ENCODE measurements around the gene LSM3. TPM values are rescaled to one million over a fixed set of nuclear protein-coding genes. Genes with fewer than 3 reads are reported as not detected.

Gene LSM3
- polyA plus RNA-seq, 3 donors from 2014 or later: 28.3 to 38.3 (median 31.5) TPM

DNA sequence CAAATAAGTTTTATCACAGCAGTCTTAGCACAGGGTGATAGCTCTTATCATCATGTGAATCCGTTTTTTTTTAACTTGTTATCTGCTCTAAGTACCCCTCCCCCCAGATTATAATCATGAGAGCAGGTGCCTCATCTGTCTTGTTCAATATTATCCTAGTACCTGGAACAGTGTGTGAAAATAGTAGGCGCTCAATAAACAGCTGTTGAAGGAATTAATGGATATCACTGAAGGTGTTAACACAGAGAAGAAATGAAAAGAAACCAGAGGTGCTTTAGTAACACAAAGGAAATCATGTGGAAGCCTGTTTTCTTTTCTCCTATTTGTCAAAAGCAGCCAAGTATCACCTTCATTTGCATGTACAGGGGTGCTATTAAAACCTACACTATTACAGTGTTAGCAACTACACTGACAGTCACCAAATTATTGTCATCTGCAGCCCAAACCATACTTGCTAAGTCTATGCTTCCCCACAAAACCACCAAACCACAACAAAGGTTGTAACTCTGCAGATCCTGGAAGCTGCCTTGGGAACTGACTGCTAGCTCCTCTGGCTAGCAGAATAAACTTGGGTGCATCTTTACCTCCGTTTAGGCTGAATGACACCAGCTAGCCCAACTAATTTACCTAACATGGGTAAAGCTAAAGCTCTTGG, 3.1 kb upstream of the LSM3 start:
- Mint-ChIP-seq H3K36me3 (peaks cover 11 to 23% (median 17%) of the 10 kb centered on the region in 3 donors), H3K4me1 (peaks cover 51 to 58% of the 10 kb centered on the region in 2 donors), H3K9me3 (no peaks in the 10 kb centered on the region), H3K4me3 (peak overlapping the region; percentile 2 to 58 (median 21)), H3K27ac (peak overlapping the region; percentile 80 to 99 (median 90)), H3K27me3 (ENCODE audit: low read depth in 3 of 3) (peaks cover 7 to 12% (median 11%) of the 10 kb centered on the region in 3 donors)
- peak; percentile 58 to 61 (median 59) for DNase-seq

DNA sequence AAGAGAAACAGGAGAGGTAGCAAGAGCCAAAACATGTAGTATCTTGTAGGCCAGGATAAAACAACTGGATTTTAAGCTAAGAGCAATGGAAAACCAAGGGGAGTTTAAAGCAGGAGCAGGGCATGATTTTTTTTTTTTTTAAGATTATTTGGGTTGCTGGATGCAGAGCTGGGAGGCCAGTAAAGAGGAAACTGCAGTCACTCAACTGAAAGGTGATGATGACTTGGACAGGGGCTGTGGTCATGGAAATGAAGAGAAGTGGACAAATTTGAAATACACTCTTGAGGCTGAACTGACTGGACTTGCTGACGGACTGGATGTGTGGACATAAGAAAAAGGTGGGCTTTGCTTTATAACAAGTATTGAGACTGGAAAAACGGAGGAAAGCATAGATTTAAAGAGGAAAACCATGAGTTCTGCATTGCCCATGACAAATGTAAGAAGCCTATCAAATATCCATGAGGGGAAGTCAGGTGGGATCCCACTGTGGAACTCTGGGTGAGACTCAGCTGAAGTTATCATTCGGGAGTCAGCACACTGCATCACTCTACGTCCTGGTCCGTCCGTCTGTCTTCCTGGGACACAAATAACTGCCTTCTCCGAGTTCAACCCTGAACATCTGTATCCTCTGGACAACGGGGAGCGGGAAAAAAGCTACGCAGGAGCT, 904 bp upstream of the LSM3 start:
- peaks cover 3 to 18% (median 12%) of the 10 kb centered on the region in 3 donors for H3K36me3 Mint-ChIP-seq
- peak overlapping the region; percentile 96 to 99 (median 98) for H3K27ac Mint-ChIP-seq
- peaks cover 7 to 12% (median 11%) of the 10 kb centered on the region in 3 donors for H3K27me3 Mint-ChIP-seq (ENCODE audit: low read depth in 3 of 3)
- no peaks in the 10 kb centered on the region for H3K9me3 Mint-ChIP-seq
- peaks cover 53 to 65% of the 10 kb centered on the region in 2 donors for H3K4me1 Mint-ChIP-seq
- peak in 2 of 3 donors; percentile 7 to 23 for DNase-seq
- peak overlapping the region; percentile 89 to 97 (median 94) for H3K4me3 Mint-ChIP-seq

DNA sequence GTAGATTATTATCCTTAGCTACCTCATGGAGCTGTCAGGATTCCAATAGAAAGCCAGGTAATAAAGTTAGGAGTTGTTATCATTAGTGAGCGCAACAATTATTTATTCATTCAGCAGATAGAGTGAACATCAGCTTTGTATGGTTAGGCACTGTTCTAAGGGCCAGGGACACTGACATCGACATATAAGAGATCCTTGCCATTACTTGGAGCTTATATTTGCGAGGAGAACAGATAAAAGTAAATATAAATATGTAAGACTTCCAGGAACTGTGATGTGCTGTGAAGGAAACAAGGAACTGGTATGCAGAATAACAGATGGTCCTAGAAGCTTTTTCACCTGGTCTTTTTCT, 473 bp downstream of the LSM3 start:
- peak in 2 of 3 donors; percentile 3 to 12 for DNase-seq
- peak overlapping the region; percentile 93 to 99 (median 96) for H3K27ac Mint-ChIP-seq
- H3K36me3 Mint-ChIP-seq: peaks cover 5 to 24% (median 23%) of the 10 kb centered on the region in 3 donors
- H3K27me3 Mint-ChIP-seq (ENCODE audit: low read depth in 3 of 3): peaks cover 7 to 12% (median 11%) of the 10 kb centered on the region in 3 donors
- peaks cover 51 to 78% of the 10 kb centered on the region in 2 donors for H3K4me1 Mint-ChIP-seq
- H3K9me3 Mint-ChIP-seq: no peaks in the 10 kb centered on the region
- peak overlapping the region; percentile 89 to 97 (median 94) for H3K4me3 Mint-ChIP-seq

DNA sequence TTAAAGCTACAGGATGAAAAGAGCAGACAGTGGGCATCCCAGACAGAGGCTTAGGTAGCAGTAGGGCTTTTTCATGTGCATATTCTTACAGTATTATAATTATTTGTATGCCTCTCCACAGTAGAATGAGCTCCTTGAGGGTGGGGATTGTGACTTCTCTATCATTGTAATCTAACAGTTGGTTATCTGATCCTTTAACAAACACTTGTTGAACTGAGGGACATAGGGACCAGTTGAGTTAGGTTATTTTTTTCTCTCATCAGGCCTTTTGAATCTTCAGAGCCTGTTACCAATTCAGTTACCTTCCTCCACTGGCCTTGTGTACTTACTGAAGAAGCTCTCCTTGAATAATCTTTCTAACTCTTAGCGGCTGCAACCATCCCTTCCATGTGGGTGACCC, 1.2 kb downstream of the LSM3 start:
- Mint-ChIP-seq H3K36me3 (peaks cover 5 to 25% (median 24%) of the 10 kb centered on the region in 3 donors), H3K9me3 (no peaks in the 10 kb centered on the region)

DNA sequence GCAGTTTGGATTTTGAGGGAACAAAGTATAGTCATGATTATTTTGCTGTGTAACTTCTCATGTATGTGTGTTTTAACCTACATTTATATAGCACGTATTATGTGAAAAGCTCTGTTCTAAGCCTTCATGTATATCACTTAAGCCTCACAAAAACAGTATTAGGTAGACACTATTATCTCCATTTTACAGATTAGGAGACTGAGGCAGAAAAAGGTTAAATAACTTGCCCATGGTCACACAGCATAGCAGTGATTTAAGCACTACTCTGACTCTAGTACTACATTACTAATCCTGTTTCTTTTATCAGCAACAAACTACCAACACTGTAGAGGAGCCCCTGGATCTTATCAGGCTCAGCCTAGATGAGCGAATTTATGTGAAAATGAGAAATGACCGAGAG, 2.6 kb downstream of the LSM3 start:
- peaks cover 7 to 11% (median 10%) of the 10 kb centered on the region in 3 donors for H3K27me3 Mint-ChIP-seq (ENCODE audit: low read depth in 3 of 3)
- DNase-seq: no peak
- H3K4me3 Mint-ChIP-seq: no peak overlapping the region
- peak overlapping the region in 2 of 6 donors; percentile 31 to 61 for H3K27ac Mint-ChIP-seq
- no peaks in the 10 kb centered on the region for H3K9me3 Mint-ChIP-seq
- peaks cover 34 to 60% of the 10 kb centered on the region in 2 donors for H3K4me1 Mint-ChIP-seq
- H3K36me3 Mint-ChIP-seq: peaks cover 9 to 30% (median 27%) of the 10 kb centered on the region in 3 donors

More for the DNA sequence above, 1.2 kb downstream of the LSM3 start:
- Mint-ChIP-seq H3K4me3 (peak overlapping the region; percentile 89 to 97 (median 94)), H3K4me1 (peaks cover 47 to 75% of the 10 kb centered on the region in 2 donors), H3K27me3 (ENCODE audit: low read depth in 3 of 3) (peaks cover 7 to 12% (median 11%) of the 10 kb centered on the region in 3 donors), H3K27ac (peak overlapping the region; percentile 93 to 99 (median 96))
- DNase-seq: no peak

DNA sequence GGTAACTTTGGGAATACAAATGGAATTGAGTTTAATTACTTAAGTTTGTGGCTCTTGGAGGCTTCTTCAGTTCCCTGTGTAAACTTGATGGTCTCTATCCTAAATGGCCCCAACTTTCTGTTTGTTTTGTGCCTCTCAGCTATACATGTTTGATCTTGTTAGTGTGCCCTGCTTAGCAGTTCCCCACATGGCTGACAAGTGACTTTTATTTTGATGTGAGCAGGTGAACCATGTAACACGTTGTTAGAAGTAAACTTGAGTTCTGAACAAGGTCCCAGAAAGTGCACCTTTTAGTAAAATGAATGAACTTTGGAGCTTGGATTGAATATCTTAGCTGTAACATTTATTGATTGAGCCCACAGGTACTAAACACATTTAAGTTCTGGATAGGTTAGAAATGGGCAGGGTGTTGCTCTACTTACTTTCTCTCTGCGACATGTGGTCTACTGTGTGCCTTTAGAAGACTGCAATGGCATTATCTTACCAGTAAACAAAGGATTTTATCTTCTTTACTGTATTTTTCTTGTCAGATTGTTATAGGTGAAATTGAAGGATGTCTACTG, 4.5 kb downstream of the LSM3 start:
- Mint-ChIP-seq H3K4me1 (peaks cover 19 to 59% of the 10 kb centered on the region in 2 donors), H3K27ac (peak overlapping the region in 2 of 6 donors; percentile 36 to 81), H3K9me3 (no peaks in the 10 kb centered on the region), H3K4me3 (no peak overlapping the region), H3K27me3 (ENCODE audit: low read depth in 3 of 3) (peaks cover 5 to 6% (median 6%) of the 10 kb centered on the region in 3 donors), H3K36me3 (peaks cover 9 to 38% (median 32%) of the 10 kb centered on the region in 3 donors)
- DNase-seq: no peak

DNA sequence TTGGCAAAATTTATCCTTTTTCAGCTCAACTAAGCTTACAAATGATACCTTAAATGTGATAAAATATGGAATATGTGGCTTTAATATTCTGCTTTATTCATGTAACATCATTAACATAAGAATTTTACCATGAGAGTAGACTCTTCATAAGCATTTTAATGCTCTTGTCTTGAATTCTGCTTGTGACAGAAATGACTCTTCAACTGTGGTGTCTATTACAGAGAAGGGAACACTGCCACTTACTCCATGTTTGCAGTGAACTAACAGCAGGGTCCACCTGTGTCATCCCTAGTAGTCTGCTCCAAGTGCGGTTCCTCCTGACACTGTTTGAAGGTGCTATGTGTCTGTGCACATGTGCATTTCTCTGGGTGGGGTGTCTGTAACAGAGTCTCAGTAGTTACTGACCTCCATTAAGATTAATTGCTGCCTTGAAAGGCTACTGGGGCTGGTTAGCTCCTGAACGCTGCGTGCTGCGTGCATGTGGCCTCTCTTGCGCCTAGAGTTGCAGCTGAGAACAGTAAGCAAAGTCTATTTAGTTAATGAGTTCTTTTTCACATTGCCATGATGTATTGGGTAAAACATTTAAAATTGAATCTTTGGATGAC, 8.3 kb downstream of the LSM3 start:
- no peaks in the 10 kb centered on the region for H3K9me3 Mint-ChIP-seq
- no peak for DNase-seq
- H3K4me1 Mint-ChIP-seq: peaks cover 30 to 75% of the 10 kb centered on the region in 2 donors
- peaks cover 25 to 49% (median 31%) of the 10 kb centered on the region in 3 donors for H3K36me3 Mint-ChIP-seq
- H3K27ac Mint-ChIP-seq: no peak overlapping the region
- H3K27me3 Mint-ChIP-seq (ENCODE audit: low read depth in 3 of 3): no peaks in the 10 kb centered on the region
- H3K4me3 Mint-ChIP-seq: no peak overlapping the region

DNA sequence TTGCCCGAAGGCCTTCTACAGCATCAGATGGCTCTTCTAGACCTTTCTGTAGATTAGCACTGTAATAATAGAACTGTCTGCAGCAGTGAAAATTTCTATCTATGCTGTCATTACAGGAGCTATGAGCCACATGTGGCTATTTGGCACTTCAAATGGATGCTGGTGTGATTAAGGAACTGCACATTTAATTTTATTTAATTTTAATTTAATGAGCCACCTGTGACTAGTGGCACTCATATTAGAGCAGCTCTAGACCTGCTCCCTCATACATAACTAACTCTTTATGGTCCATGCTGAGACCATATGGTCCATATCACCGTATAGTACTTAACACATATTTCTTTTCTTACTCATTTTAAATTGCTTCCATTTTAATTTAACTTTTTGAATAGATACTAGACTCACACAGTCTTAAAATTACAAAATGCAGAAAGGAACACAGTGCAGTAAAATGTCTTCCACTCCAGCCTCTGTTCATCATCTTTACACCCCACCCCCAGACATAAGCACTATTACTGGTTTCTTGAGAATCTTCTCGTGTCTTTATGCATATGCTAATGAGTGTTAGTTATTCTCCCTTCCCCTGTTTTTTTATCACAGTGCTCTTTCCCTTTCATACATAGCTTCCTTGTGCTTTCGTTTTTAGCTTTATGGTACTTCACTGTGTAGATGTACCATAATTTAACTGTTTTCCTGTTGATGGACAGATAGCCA, 9.6 kb downstream of the LSM3 start:
- H3K4me3 Mint-ChIP-seq: no peak overlapping the region
- no peaks in the 10 kb centered on the region for H3K27me3 Mint-ChIP-seq (ENCODE audit: low read depth in 3 of 3)
- H3K36me3 Mint-ChIP-seq: peaks cover 18 to 39% (median 22%) of the 10 kb centered on the region in 3 donors
- no peaks in the 10 kb centered on the region for H3K9me3 Mint-ChIP-seq
- no peak for DNase-seq
- H3K4me1 Mint-ChIP-seq: peaks cover 37 to 77% of the 10 kb centered on the region in 2 donors
- H3K27ac Mint-ChIP-seq: no peak overlapping the region

DNA sequence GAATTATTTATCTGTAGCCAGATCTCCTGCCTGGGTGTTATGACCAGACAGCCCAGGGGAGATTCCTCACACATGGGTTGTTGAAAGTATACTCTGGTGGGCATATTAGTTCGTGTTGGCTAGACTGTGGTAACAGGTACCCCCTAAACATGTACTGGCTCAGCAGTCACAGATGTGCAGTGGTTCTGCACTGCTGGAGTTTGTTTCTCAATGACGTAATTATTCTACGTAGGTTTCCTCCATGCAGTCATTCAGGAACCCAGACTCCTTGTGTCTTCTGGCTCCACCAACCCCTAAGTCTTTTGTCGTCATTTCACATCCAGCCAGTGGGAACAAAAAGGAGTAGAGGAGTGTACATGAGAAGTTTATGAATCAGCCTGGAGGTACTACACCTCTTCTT, 16.2 kb downstream of the LSM3 start:
- Mint-ChIP-seq H3K4me1 (peaks cover 25 to 52% of the 10 kb centered on the region in 2 donors), H3K27ac (peak overlapping the region in 1 of 6 donors; percentile 33), H3K27me3 (ENCODE audit: low read depth in 3 of 3) (peaks cover 0 to 3% (median 2%) of the 10 kb centered on the region in 3 donors), H3K9me3 (no peaks in the 10 kb centered on the region), H3K36me3 (peaks cover 21 to 36% (median 24%) of the 10 kb centered on the region in 3 donors), H3K4me3 (no peak overlapping the region)
- DNase-seq: no peak

DNA sequence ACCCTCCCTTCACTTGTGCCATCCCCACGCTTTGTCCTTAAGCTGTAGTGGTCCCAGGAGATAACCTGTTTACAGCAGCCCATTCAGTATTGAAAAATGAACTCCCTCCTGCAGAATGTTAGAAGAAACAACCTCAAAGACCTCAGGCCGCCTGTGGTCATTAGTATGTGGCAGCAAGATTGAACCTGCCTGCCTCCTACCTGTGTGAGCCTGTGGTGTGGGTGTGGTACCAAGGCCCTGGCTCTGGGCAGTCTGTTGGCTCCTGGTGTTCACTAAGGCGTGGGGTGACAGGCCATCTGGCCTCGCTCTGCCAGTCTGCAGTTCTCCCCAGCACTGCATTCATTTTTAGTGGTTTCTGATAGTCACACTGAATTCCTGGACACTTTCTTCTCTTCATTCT, 21.0 kb downstream of the LSM3 start:
- Mint-ChIP-seq H3K36me3 (peaks cover 16 to 28% (median 26%) of the 10 kb centered on the region in 3 donors), H3K27ac (peak overlapping the region in 1 of 6 donors; percentile 8), H3K27me3 (ENCODE audit: low read depth in 3 of 3) (peaks cover 0 to 3% (median 2%) of the 10 kb centered on the region in 3 donors), H3K4me3 (no peak overlapping the region), H3K4me1 (peaks cover 4 to 7% of the 10 kb centered on the region in 2 donors), H3K9me3 (no peaks in the 10 kb centered on the region)
- DNase-seq: no peak

DNA sequence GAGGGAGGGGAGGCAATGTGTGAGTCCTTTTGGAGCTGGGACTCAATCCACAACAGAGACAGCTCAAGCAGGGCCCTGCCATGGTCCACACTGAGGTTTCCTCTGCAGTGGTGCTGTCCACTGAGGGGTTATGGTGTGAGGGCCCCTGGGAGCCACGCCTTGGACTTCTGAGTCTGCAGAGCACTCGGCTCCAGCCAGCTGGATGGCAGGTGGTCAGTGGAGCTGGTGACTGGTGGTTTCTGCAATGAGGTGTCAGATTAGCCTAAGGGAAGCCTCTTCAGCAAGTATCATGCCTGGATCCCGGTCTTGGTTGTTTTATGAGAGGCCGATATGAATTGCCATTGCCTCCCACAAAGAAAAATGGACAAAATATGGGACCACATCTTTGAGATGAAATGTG, 21.7 kb downstream of the LSM3 start:
- no peaks in the 10 kb centered on the region for H3K9me3 Mint-ChIP-seq
- H3K36me3 Mint-ChIP-seq: peaks cover 16 to 28% (median 26%) of the 10 kb centered on the region in 3 donors
- H3K27ac Mint-ChIP-seq: peak overlapping the region in 3 of 6 donors; percentile 3 to 46 (median 8)

DNA sequence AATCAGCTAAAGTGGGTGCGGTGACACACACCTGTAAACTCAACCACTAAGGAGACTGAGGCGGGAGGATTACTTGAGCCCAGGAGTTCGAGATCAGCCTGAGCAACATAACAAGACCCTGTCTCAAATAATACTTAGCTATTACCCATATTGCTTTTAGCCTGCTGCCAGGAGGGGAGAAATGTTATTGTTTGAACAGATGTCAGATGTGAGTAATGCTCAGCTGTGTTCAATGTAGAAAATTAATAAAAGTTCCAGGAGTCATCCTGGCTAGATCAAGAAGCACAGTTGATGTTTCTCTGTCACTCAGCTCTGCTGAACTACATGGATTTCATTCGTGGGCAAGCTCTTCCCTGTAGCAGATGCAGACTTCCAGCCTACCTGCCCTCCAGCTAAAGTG, 22.2 kb downstream of the LSM3 start:
- Mint-ChIP-seq H3K9me3 (no peaks in the 10 kb centered on the region), H3K4me3 (no peak overlapping the region), H3K27me3 (ENCODE audit: low read depth in 3 of 3) (peaks cover 0 to 2% (median 1%) of the 10 kb centered on the region in 3 donors), H3K27ac (peak overlapping the region in 1 of 6 donors; percentile 46), H3K36me3 (peaks cover 16 to 28% (median 26%) of the 10 kb centered on the region in 3 donors), H3K4me1 (peaks cover 4 to 7% of the 10 kb centered on the region in 2 donors)
- DNase-seq: no peak

More for the DNA sequence above, 21.7 kb downstream of the LSM3 start:
- H3K4me3 Mint-ChIP-seq: no peak overlapping the region
- H3K4me1 Mint-ChIP-seq: peaks cover 4 to 7% of the 10 kb centered on the region in 2 donors
- no peak for DNase-seq
- peaks cover 0 to 3% (median 2%) of the 10 kb centered on the region in 3 donors for H3K27me3 Mint-ChIP-seq (ENCODE audit: low read depth in 3 of 3)

All from immature natural killer cell (primary cell).